ENCODE data around the gene UNC5A. TPM values are rescaled to one million over a fixed set of nuclear protein-coding genes. Genes with fewer than 3 reads are reported as not detected.

The UNC5A gene
- polyA plus RNA-seq, 1 donor: 1.0 TPM

DNA sequence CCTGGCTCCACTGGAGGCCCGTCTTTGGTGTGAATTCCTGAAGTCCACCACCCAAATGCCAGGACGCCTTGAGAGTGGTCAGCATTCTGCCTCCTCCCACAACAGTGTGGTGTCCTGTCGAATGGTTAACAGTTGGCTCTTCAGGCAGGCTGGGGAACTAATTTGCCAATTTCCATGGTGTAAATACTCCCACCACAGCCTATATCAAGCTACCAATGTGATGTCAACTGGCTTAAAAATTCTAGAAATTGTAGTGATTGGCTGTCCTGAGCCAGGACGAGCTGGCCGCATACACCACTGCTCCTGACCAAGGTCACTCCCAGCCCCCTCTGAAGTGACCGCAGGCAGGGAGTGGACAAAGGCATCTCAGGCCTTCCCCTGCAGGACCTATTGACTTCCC lies 11.1 kb downstream of the UNC5A start:
- no peaks in the 10 kb centered on the region for H3K9me3 ChIP-seq (ENCODE audit: control insufficient read depth, low read depth, low read length)
- peaks cover 41% of the 10 kb centered on the region for H3K27me3 ChIP-seq (ENCODE audit: control insufficient read depth, insufficient read depth, low read length)
- H3K36me3 ChIP-seq (ENCODE audit: control insufficient read depth, insufficient read depth, low read length): no peaks in the 10 kb centered on the region
- H3K27ac ChIP-seq (ENCODE audit: low read length): no peak overlapping the region
- WGBS (ENCODE audit: insufficient coverage, low lambda C conversion rate): no CpG with 5 or more reads among the region's 6 CpGs
- DNase-seq: no peak
- no peak overlapping the region for H3K4me3 ChIP-seq (ENCODE audit: low read length)
- no peaks in the 10 kb centered on the region for H3K4me1 ChIP-seq (ENCODE audit: control insufficient read depth, insufficient read depth, low read length)

DNA sequence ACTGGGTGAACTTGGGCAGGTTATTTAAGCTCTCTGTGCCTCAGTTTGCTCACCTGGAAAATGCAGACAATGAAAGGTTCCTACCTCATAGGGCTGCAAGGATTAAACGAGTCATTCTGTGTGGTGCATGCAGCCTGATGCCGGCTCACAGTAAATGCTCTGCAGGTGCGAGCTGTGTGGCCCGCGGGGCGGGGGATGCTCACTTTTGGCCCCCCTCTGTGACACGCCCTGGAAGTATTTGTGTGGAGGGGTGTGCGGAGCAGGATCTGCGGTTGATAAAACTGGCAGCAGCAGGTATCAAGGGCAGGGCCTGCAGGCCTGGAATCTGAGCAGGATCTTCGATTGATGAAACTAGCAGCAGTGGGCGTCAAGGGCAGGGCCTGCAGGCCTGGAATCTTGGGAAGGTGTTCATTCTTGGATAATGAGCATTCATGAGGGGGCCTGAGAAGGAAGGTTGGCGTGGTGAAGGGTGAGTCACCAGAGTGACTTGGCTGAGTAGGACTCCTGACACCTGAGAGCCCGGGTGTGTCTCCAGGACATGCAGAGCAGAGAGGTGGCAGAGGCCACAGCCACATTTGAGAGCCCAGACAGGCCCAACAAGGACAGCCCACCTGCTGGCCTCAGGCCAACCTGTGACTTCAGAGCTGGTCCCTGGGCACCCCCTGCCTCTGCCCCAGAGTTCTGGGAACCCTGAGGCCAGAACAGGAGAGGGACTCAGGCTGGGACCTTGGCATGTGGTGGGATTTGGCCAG lies 11.9 kb downstream of the UNC5A start:
- no peak for DNase-seq
- H3K27ac ChIP-seq (ENCODE audit: low read length): no peak overlapping the region
- no CpG with 5 or more reads among the region's 13 CpGs for WGBS (ENCODE audit: insufficient coverage, low lambda C conversion rate)
- H3K27me3 ChIP-seq (ENCODE audit: control insufficient read depth, insufficient read depth, low read length): peaks cover 33% of the 10 kb centered on the region
- no peaks in the 10 kb centered on the region for H3K4me1 ChIP-seq (ENCODE audit: control insufficient read depth, insufficient read depth, low read length)
- no peak overlapping the region for H3K4me3 ChIP-seq (ENCODE audit: low read length)
- no peaks in the 10 kb centered on the region for H3K9me3 ChIP-seq (ENCODE audit: control insufficient read depth, low read depth, low read length)
- no peaks in the 10 kb centered on the region for H3K36me3 ChIP-seq (ENCODE audit: control insufficient read depth, insufficient read depth, low read length)

DNA sequence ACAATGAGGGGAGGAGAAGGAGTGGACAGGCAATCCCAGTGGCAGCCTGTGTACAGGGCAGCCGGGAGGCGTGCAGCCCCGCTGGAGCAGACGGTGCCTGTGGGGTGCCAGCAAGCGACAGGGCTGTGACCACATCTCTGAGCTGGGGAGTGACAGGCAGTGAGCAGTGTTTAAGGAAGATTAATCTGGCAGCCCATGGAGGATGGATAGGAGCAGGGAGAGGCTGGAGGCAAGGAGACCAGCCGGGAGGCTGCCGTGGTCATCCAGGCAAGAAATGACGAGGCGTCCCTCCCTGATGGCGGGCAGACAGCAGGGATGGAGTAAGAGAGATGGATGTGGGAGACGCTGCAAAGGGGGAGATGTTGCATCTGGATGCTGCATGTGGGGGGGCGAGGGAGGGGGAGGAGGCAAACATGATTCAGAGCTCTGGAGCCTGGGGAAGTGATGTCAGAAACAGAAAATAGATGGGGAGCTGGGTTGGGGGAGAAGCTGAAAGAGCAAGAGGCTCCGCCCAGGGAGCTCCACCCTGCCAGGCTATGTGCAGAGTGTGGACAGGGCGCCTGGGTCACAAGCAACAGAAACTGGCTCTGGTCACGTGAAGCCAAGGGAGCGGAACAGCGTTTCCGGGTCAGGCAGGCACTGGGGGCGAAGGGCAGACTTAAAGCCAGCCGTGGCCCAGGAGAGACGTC lies 12.6 kb downstream of the UNC5A start:
- no peak overlapping the region for H3K27ac ChIP-seq (ENCODE audit: low read length)
- DNase-seq: no peak
- peaks cover 29% of the 10 kb centered on the region for H3K27me3 ChIP-seq (ENCODE audit: control insufficient read depth, insufficient read depth, low read length)
- H3K4me3 ChIP-seq (ENCODE audit: low read length): no peak overlapping the region
- no CpG with 5 or more reads among the region's 21 CpGs for WGBS (ENCODE audit: insufficient coverage, low lambda C conversion rate)
- H3K36me3 ChIP-seq (ENCODE audit: control insufficient read depth, insufficient read depth, low read length): no peaks in the 10 kb centered on the region
- no peaks in the 10 kb centered on the region for H3K9me3 ChIP-seq (ENCODE audit: control insufficient read depth, low read depth, low read length)
- no peaks in the 10 kb centered on the region for H3K4me1 ChIP-seq (ENCODE audit: control insufficient read depth, insufficient read depth, low read length)

DNA sequence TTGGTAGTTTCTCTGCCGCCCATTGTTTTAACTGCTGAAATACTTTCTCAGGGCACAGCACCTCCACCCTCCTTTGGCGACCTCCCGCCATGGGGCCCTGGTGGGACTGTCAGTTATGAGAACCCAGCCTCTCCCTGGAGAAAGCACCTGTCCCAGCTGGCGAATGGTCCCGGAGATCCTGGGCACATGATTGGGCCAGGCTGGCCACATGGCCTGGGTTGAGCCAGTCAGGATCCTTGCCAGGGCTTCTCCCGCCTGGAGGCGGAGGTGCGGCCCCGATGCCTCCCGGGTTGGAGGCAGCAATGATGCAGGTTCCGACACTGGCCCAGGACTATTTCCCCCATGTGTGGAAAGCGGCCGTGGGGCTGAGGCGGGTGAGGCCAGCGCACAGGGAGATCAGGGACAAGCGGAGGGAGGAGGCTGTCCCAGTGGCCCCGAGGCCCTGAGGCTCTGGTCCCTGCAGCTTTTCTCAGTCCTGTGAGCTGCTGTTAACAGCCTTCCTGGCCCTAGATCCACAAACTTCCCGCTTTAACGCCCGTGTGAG lies 13.6 kb downstream of the UNC5A start:
- Histone ChIP-seq H3K27ac (ENCODE audit: low read length) (no peak overlapping the region), H3K4me3 (ENCODE audit: low read length) (no peak overlapping the region), H3K36me3 (ENCODE audit: control insufficient read depth, insufficient read depth, low read length) (no peaks in the 10 kb centered on the region), H3K9me3 (ENCODE audit: control insufficient read depth, low read depth, low read length) (no peaks in the 10 kb centered on the region), H3K27me3 (ENCODE audit: control insufficient read depth, insufficient read depth, low read length) (peaks cover 18% of the 10 kb centered on the region), H3K4me1 (ENCODE audit: control insufficient read depth, insufficient read depth, low read length) (no peaks in the 10 kb centered on the region)
- no peak for DNase-seq
- no CpG with 5 or more reads among the region's 20 CpGs for WGBS (ENCODE audit: insufficient coverage, low lambda C conversion rate)

DNA sequence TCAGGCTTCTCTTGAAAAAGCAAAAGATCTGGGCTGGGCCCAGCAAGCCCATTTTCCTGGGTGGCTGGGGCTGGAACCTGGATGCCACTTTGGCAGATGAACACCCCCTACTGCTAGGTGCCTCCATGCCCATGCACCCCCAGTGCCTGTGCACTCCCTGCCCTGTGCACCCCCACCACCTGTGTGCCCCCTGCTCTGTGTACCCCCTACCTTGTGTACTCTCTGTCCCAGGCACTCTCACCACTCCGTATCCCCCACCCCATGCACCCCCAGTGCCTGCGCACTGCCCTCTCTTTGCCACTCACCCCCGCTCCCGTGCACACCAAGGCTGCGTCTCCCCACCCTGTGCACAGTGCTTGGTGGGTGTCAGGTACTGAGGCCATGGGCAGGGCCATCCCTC lies 14.2 kb downstream of the UNC5A start:
- no peaks in the 10 kb centered on the region for H3K4me1 ChIP-seq (ENCODE audit: control insufficient read depth, insufficient read depth, low read length)
- H3K36me3 ChIP-seq (ENCODE audit: control insufficient read depth, insufficient read depth, low read length): no peaks in the 10 kb centered on the region
- no peak overlapping the region for H3K4me3 ChIP-seq (ENCODE audit: low read length)
- no CpG with 5 or more reads among the region's 5 CpGs for WGBS (ENCODE audit: insufficient coverage, low lambda C conversion rate)
- H3K9me3 ChIP-seq (ENCODE audit: control insufficient read depth, low read depth, low read length): no peaks in the 10 kb centered on the region
- DNase-seq: no peak
- H3K27me3 ChIP-seq (ENCODE audit: control insufficient read depth, insufficient read depth, low read length): peaks cover 12% of the 10 kb centered on the region
- no peak overlapping the region for H3K27ac ChIP-seq (ENCODE audit: low read length)

DNA sequence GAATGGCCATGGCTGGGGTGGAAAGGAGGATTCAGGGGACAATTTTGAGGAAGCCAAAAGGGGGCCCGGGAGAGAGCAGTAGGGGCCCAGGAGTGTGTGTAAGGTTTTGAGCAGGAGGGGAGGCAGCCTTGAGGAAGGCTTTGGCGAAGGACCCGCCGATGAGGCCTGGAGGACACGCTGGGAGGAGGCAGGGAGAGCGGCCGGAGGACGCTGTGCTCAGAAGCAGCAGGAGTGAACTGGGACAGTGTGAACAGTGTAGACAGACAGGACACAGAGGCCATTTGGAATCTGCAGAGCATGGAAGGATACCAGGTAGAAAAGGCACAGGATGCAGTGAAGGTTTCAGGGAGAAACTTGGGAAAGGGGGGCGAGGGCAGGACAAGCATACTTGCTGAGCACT lies 14.9 kb downstream of the UNC5A start:
- DNase-seq: no peak
- no peak overlapping the region for H3K27ac ChIP-seq (ENCODE audit: low read length)
- WGBS (ENCODE audit: insufficient coverage, low lambda C conversion rate): 100% methylated on average over 3 of the region's 9 CpGs
- no peaks in the 10 kb centered on the region for H3K4me1 ChIP-seq (ENCODE audit: control insufficient read depth, insufficient read depth, low read length)
- H3K9me3 ChIP-seq (ENCODE audit: control insufficient read depth, low read depth, low read length): no peaks in the 10 kb centered on the region
- H3K4me3 ChIP-seq (ENCODE audit: low read length): no peak overlapping the region
- no peaks in the 10 kb centered on the region for H3K36me3 ChIP-seq (ENCODE audit: control insufficient read depth, insufficient read depth, low read length)
- peaks cover 10% of the 10 kb centered on the region for H3K27me3 ChIP-seq (ENCODE audit: control insufficient read depth, insufficient read depth, low read length)

DNA sequence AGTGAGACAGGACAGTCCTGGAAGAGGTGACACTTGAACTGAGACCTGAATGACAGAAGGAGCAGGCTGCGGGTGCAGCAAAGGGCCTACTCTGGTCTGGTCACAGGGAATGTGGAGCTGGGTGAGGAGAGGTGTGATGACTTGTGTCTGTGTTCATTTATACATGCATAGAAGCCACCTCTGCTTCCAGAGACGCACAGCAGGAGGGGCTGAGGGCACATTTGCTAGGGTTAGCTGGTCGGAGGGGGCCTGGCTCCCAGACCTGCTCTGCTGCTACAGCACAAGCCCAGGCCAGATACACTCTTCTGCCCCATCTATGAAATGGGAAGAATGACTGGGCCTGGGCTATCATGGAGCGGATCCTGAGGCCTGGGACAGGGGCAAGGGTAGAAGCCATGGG lies 15.6 kb downstream of the UNC5A start:
- Histone ChIP-seq H3K27ac (ENCODE audit: low read length) (no peak overlapping the region), H3K9me3 (ENCODE audit: control insufficient read depth, low read depth, low read length) (no peaks in the 10 kb centered on the region), H3K27me3 (ENCODE audit: control insufficient read depth, insufficient read depth, low read length) (peaks cover 9% of the 10 kb centered on the region), H3K4me3 (ENCODE audit: low read length) (no peak overlapping the region), H3K36me3 (ENCODE audit: control insufficient read depth, insufficient read depth, low read length) (no peaks in the 10 kb centered on the region), H3K4me1 (ENCODE audit: control insufficient read depth, insufficient read depth, low read length) (no peaks in the 10 kb centered on the region)
- no CpG with 5 or more reads among the region's 4 CpGs for WGBS (ENCODE audit: insufficient coverage, low lambda C conversion rate)
- no peak for DNase-seq

DNA sequence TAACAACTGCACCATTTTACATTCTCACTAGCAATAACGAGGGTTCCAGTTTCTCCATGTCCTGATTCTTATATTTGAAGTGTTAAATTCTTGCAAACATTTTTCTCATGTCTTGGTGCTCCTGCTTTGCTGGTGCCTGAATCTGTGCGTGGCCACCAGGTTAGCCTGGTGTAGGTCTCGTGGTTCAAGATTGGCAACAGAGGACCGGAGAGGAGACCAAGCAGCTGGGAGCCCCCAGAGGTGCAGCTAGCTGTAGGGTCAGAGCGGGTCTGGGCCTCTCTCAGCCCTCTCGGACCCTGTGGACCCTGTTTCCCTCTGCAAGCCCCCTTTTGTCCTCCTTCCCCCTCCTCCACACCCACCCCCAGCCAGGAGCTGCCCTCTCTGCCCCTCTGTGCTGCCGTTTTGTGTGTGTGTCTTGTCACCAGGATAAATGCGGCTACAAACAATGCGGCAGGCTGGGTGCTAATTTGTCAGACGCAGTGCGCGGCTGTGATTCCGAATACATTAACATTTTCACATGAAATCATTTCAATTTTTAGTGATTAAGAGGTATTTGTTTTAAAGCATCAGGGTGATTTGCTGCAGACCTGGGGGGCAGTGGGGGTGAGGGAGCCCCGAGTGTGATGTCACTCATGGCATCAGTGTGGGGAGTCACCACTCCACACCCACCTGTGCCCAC lies 17.5 kb downstream of the UNC5A start:
- Histone ChIP-seq H3K27ac (ENCODE audit: low read length) (no peak overlapping the region), H3K9me3 (ENCODE audit: control insufficient read depth, low read depth, low read length) (no peaks in the 10 kb centered on the region), H3K4me3 (ENCODE audit: low read length) (no peak overlapping the region), H3K4me1 (ENCODE audit: control insufficient read depth, insufficient read depth, low read length) (no peaks in the 10 kb centered on the region), H3K36me3 (ENCODE audit: control insufficient read depth, insufficient read depth, low read length) (no peaks in the 10 kb centered on the region), H3K27me3 (ENCODE audit: control insufficient read depth, insufficient read depth, low read length) (no peaks in the 10 kb centered on the region)
- no peak for DNase-seq
- no CpG with 5 or more reads among the region's 14 CpGs for WGBS (ENCODE audit: insufficient coverage, low lambda C conversion rate)

DNA sequence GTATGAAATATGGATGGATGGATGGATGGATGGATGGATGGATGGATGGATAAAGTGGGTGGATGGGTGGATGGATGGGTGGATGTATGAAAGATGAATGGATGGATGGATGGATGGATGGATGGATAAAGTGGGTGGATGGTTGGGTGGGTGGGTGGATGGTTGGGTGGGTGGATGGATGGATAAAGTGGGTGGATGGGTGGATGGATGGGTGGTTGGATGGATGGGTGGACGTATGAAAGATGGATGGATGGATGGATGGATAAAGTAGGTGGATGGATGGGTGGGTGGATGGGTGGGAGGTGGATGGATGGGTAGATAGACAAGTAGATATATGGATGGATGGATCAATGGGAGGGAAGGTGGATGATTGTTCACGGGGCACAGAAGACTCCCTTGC lies 19.0 kb downstream of the UNC5A start:
- WGBS (ENCODE audit: insufficient coverage, low lambda C conversion rate): 83% methylated on average over 1 of the region's 2 CpGs
- H3K4me3 ChIP-seq (ENCODE audit: low read length): no peak overlapping the region
- no peaks in the 10 kb centered on the region for H3K27me3 ChIP-seq (ENCODE audit: control insufficient read depth, insufficient read depth, low read length)
- DNase-seq: no peak
- H3K27ac ChIP-seq (ENCODE audit: low read length): no peak overlapping the region
- H3K9me3 ChIP-seq (ENCODE audit: control insufficient read depth, low read depth, low read length): no peaks in the 10 kb centered on the region
- H3K36me3 ChIP-seq (ENCODE audit: control insufficient read depth, insufficient read depth, low read length): no peaks in the 10 kb centered on the region
- H3K4me1 ChIP-seq (ENCODE audit: control insufficient read depth, insufficient read depth, low read length): no peaks in the 10 kb centered on the region

DNA sequence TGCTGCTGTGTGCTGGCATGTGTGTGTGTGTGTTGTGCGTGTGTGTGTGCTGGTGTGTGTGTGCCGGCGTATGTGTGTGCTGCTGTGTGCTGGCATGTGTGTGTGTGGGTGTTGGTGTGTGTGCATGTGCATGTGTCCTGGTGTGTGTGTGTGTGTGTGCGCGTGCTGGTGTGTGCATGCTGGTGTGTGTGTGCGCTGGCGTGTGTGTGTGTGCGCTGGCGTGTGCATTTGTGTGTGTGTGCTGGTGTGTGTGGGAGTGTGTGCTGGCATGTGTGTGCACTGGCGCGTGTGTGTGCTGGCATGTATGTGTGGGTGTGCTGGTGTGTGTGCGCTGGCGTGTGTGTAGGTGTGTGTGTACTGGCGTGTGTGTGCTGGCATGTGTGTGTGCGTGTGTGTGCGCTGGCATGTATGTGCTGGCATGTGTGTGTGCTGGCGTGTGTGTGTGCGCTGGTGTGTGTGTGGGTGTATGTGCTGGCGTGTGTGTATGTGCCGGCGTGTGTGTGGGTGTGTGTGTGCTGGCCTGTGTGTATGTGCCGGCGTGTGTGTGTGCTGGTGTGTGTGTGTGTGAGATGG lies 20.1 kb downstream of the UNC5A start:
- WGBS (ENCODE audit: insufficient coverage, low lambda C conversion rate): no CpG with 5 or more reads among the region's 23 CpGs
- Histone ChIP-seq H3K36me3 (ENCODE audit: control insufficient read depth, insufficient read depth, low read length) (no peaks in the 10 kb centered on the region), H3K4me1 (ENCODE audit: control insufficient read depth, insufficient read depth, low read length) (no peaks in the 10 kb centered on the region), H3K4me3 (ENCODE audit: low read length) (no peak overlapping the region), H3K27me3 (ENCODE audit: control insufficient read depth, insufficient read depth, low read length) (no peaks in the 10 kb centered on the region), H3K9me3 (ENCODE audit: control insufficient read depth, low read depth, low read length) (no peaks in the 10 kb centered on the region), H3K27ac (ENCODE audit: low read length) (no peak overlapping the region)
- DNase-seq: no peak

All from large intestine (tissue), 3 donors.